Measurements from ENCODE around the gene TECPR1.

TECPR1 gene

DNA sequence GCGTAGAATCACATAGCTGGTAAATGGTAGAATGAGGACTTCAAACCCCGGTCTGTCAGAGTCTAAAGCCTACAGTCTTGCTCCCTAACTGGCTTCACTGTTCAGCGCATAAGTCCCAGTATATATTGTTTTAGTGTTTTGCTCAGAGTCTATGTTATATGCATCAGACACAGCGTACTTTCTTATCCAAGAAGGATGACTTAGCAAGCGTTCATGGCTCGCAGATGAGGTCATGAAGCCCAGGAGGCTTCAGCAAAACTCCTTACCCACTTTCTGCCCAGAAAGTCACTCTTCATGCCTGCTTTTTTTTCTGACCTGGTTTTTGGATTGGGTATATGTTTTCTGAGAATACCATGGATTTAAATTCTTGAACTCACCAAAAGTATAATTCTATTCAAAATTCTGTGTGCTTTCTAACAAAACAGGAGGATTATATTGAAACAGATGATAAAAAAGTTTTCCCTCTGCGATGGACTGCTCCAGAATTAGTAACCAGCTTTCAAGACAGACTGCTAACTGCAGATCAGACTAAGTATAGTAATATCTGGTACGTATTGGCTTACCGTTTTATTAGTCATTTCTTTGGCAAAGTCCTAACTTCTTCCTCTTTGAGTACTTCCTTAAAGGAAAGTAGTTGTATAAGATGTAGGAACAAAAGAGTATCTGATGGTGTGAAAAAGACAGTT is 65.4 kb downstream of the TECPR1 start:
- no peak for DNase-seq

- DNase-seq = no peak
Observed at GRCh38 chr7:98185101-98185500, 66.9 kb downstream of the TECPR1 start.

DNA sequence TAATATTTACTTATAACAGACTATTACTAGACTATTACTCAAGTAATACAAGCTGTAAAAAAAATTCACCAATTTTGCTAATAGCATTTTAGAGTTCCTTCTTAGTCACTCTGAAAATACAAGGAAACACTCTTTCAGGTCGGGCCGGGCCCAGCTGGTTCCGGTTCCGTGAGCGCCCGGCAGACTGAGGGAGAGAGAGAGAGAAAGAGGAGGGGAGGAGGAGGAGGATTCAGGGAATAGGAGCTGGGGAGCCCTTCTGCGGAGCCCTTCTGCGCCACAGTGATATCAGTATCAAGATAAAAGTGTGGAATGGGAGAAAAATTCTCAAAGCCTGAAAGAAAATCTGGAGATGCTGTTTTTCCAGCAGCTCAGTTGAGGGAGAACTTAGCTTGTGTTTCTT is 71.3 kb downstream of the TECPR1 start:
- no peak for DNase-seq

GRCh38 chr7:98178762-98179490 is 73.1 kb downstream of the TECPR1 start:
- DNase-seq = no peak

DNA sequence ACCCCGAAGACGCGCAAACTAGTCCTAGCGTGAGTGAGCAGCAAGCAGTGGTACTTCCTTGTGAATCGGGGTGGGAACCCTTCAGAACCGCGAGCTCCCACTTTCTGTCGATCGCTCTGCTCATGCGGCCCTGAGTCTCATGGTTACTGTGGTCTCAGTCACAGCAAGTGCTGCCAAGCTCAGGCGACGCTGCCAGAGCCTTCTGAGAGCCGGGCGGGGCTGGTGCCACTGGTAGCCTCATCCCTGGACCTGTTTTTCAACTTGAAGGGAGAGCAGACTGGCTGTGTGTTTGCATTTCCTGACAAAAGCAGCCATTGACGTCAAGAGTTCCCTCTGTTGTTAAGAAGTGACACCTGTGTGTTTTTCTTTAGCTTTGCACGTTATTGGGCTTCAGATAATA is 73.7 kb downstream of the TECPR1 start:
- DNase-seq = no peak

- DNase-seq = no peak
Observed at GRCh38 chr7:98177553-98177952, 74.5 kb downstream of the TECPR1 start.

DNA sequence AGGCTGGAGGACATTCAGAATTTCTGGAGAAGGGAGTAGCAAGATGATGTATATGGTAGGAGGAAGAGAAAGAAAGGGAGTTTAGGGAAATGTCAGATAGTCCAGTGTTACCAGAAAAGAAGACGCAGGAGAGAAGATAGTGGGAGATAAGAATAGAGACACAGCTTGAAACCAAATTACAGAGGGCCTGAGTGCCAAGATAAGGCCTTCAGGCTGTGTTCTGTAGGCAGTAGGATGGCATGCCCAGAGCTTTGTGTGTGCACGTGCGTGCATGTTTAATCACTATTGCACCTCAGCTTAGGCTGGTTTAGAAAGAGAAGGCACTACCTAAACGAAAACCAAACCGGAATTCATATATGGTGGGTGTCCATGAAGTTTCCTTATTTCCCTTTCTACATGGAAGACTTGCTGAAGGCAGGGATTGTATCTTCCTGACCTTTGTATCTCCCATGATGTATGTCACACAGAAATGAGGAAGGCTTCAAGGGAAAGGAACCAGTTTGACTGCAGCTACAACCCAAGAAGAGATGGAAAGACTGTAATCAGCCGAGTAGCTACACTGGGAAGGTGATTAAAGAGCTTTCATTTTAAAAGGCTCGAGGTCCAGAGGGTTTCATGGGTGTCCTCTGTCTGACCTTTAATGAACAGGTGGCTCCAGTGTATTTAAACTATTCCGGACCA is 76.6 kb downstream of the TECPR1 start:
- DNase-seq = no peak

GRCh38 chr7:98174334-98175259 is 77.4 kb downstream of the TECPR1 start:
- peak; percentile 5 to 68 for DNase-seq

GRCh38 chr7:98171449-98171848 is 80.6 kb downstream of the TECPR1 start:
- DNase-seq = no peak

DNA sequence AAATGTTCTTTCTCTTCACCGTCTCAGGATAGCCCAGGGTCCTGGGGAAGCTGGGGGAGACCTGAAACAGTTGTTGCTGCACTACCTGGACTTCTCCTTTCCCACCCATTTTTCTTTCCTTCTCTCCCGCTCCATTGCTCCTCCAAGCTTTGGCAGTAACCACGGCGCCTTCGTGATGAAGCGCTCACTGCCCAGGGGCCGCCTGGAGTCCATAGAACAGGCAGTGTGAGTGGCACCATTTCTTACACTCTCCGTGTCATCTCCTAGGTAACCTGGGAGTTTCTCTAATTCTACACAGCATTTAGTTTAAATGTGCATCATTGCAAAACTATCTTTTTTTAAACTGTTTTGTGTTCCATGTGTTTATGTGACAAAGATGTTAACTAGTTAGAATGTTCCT is 81.1 kb downstream of the TECPR1 start:
- no peak for DNase-seq

DNA sequence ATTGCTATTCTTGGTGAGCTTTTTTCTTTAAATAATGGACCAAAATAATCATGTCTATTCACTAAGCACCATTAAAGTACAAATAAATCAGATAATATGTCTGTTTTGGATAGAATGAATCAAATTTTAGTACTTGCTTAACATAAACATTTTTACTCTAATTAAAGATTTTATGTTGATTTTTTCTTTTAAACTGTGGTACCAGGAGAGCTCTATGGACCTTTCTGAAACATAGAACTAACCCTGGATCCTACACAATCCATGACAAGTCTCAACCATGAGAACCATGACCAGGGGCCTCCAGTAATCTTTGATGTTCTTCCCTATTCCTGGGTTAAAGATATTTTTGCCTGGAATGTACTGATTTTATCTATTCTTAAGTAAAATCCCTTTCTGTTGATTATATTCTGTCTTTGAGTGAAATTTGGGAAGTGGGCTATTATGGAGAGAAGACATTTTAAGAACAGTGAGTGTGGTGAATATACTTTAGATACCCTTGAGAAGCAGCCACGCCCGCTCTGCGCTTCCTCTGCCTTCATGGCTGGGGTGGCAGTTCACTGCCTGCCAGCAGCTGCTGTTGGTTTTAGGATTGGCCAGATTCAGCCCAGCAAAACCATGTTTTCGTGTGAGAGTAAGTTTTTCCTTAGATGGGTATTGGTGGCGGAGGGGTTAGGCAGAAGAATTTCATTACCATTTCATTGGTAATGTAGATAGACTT is 83.0 kb downstream of the TECPR1 start:
- DNase-seq = no peak

DNA sequence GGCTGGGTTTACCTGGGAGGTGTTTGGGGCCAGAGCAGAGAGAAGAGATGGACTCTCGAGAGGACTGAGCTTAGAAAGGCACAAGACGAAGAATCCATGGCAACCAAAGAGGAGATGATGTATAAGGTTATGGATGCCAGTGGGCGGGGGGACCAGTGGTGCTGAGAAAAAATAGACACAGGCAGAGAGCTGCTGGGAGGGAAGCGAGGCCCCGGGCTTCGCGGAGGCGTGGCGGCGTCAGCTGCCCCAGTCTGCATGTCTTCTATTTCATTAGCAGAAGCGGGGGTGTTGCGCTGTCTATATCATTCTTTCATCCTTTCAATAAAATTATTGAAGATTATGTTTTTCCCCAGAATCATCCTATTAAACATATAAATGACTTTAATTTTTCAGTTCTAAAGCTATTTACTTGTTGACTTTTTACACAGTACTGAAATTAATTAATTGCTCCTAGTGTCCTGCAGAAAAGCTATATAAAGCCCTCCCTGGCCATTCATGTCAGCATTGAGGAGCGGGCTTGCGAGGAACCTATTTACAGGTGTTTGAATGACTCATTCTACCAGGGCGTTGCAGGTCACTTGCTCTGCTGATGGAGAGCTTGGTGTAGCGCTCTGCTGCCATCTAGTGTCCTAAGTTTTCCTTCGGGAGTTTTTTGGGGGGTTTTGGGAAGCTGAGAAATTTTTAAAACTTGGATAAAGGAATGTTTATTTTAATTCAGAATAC is 83.7 kb downstream of the TECPR1 start:
- peak; percentile 61 to 83 for DNase-seq

DNA sequence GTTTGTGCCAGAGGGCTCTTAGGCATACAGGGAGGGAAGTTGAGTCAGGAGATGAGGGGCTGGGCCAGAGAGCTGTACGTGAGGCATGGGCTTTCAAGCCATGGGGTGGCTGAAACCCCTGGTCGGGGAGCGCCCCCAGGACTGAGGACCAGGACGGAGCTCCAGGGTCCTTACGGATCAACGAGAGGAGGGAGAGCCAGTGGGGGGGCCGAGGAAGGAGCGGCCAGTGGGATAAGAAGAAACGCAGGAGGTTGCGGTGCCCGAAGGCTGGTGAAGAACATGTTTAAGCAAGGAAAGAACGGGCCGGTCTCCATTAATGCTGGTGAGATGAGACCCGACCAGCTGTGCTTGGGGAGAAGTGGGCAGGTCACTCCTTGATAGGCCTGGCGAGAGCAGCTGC is 84.4 kb downstream of the TECPR1 start:
- DNase-seq = no peak

GRCh38 chr7:98166668-98166970 is 85.4 kb downstream of the TECPR1 start:
- DNase-seq = no peak

DNA sequence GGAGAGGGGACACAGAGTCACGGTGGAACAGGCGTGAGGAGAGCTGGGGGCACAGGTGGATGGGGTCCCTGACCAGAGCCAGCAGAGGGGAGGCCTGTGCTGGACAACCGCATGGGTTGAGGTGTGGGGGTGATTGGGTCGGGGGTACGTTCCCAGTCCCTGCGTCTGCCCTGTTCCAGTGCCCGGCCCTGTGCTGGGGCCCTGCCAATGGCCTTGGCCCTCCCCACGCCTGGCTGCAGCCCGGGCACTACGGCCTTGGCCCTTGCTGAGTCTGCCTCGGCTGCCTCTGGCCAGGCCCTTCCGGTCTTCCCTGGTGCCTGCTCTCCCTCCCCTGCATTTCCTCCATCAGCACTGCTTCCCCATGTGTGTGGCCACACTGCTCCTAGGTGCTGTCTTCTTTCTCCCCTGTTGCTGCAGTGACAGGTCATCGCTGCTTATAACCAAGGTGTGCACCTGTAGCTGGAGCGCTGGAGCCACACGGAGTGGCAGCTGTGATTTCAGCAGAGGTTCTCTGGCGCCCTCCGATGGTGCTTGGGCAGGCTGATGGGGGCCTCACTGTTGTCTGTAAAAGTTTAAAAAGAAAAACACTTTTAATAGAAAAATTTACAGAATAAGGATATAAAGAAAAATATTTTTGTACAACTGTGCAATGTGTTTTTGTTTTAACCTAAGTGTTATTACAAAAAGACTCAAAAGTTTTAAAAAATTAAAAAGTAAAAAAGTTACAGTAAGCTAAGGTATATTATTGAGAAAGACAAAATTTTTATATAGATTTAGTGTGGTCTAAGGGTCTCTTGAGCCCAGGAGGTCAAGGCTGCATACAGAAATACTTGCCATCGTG is 86.0 kb downstream of the TECPR1 start:
- peak; percentile 57 to 79 for DNase-seq
